GM12891 (cell line): Measurements from ENCODE around the gene LYPD5.
"Not testable (repeated sequence)": the region's sequence is repeated elsewhere in the genome, so short reads cannot be mapped to it uniquely, and the experiment has no call there.

Experiments
- DNase-seq: peaks from one replicate; pipeline ENCODE4 v3.0.0; 2011; ENCODE audit warnings: low spot score; ENCODE audit not compliant: insufficient read length
- FAIRE-seq: peaks from 2 replicates; lab custom pipeline; 2011; peaks lifted over from hg19 to GRCh38; lab: Jason Lieb, UNC
- PAX5 ChIP-seq: IDR thresholded peaks from 2 replicates; pipeline ENCODE4 v1.6.1; 2011; ENCODE audit warnings: low read length, moderate library complexity, mild to moderate bottlenecking; ENCODE audit not compliant: insufficient read depth, severe bottlenecking
- POLR2A ChIP-seq: IDR thresholded peaks from 2 replicates; pipeline ENCODE4 v1.6.1; 2011; ENCODE audit warnings: low read depth, low read length, control low read depth
- POLR2AphosphoS5 ChIP-seq: IDR thresholded peaks from 2 replicates; pipeline ENCODE4 v1.6.1; 2011; ENCODE audit warnings: low read depth, low read length, control low read depth
- POU2F2 ChIP-seq: IDR thresholded peaks from 2 replicates; pipeline ENCODE4 v1.6.1; 2011; ENCODE audit warnings: low read depth, mild to moderate bottlenecking, control low read depth, low read length, moderate library complexity
- SPI1 ChIP-seq: IDR thresholded peaks from 2 replicates; pipeline ENCODE4 v1.6.1; 2011; ENCODE audit warnings: low read depth, low read length, control low read depth
- TAF1 ChIP-seq: IDR thresholded peaks from 2 replicates; pipeline ENCODE4 v1.6.1; 2011; ENCODE audit warnings: low read depth, low read length, control low read depth

LYPD5 gene

GRCh38 chr19:43778651-43779050, 23.6 kb downstream of the LYPD5 start:
- DNase-seq: no peak
- FAIRE-seq: no peak
- no peak for TF ChIP-seq PAX5
- no peak for TF ChIP-seq POU2F2
- no peak for TF ChIP-seq POLR2A
- no peak for TF ChIP-seq POLR2AphosphoS5
- no peak for TF ChIP-seq SPI1
- no peak for TF ChIP-seq TAF1

GRCh38 chr19:43777163-43777695, 25.0 kb downstream of the LYPD5 start:
- DNase-seq: no peak
- FAIRE-seq: no peak
- TF ChIP-seq SPI1 (no peak), PAX5 (no peak), POLR2A (no peak), POLR2AphosphoS5 (no peak), TAF1 (no peak), POU2F2 (no peak)

GRCh38 chr19:43776286-43776685, 26.0 kb downstream of the LYPD5 start:
- TF ChIP-seq TAF1: no peak
- no peak for TF ChIP-seq POLR2AphosphoS5
- no peak for TF ChIP-seq SPI1
- no peak for TF ChIP-seq POU2F2
- no peak for TF ChIP-seq PAX5
- TF ChIP-seq POLR2A: no peak
- no peak for DNase-seq
- no peak for FAIRE-seq

- FAIRE-seq (no peak), DNase-seq (no peak)
- no peak for TF ChIP-seq POLR2A
- no peak for TF ChIP-seq POLR2AphosphoS5
- TF ChIP-seq POU2F2: no peak
- no peak for TF ChIP-seq TAF1
- TF ChIP-seq SPI1: no peak
- TF ChIP-seq PAX5: no peak
Observed at GRCh38 chr19:43775299-43775890, 26.9 kb downstream of the LYPD5 start.

GRCh38 chr19:43774940-43775258, 27.3 kb downstream of the LYPD5 start:
- not testable (repeated sequence) for FAIRE-seq

GRCh38 chr19:43774103-43774939, 27.9 kb downstream of the LYPD5 start:
- FAIRE-seq (no peak), DNase-seq (no peak)
- TF ChIP-seq POLR2AphosphoS5 (no peak), TAF1 (no peak), POU2F2 (no peak), POLR2A (no peak), PAX5 (no peak)

More at GRCh38 chr19:43774940-43775258, 27.3 kb downstream of the LYPD5 start:
- DNase-seq: not testable (repeated sequence)

GRCh38 chr19:43773725-43774102, 28.5 kb downstream of the LYPD5 start:
- FAIRE-seq (no peak), DNase-seq (no peak)
- TF ChIP-seq PAX5 (no peak), SPI1 (no peak), TAF1 (no peak), POLR2AphosphoS5 (no peak), POLR2A (no peak), POU2F2 (no peak)

- FAIRE-seq (no peak), DNase-seq (no peak)
- no peak for TF ChIP-seq POU2F2
- TF ChIP-seq PAX5: no peak
Observed at GRCh38 chr19:43769256-43769655, 33.0 kb downstream of the LYPD5 start.

GRCh38 chr19:43768273-43769050, 33.8 kb downstream of the LYPD5 start:
- peak; percentile 9 for FAIRE-seq
- DNase-seq: no peak
- TF ChIP-seq SPI1: no peak
- TF ChIP-seq PAX5: no peak
- TF ChIP-seq POLR2AphosphoS5: no peak
- TF ChIP-seq POLR2A: no peak
- no peak for TF ChIP-seq TAF1
- no peak for TF ChIP-seq POU2F2

- FAIRE-seq (no peak), DNase-seq (no peak)
- TF ChIP-seq POLR2AphosphoS5 (no peak), POU2F2 (no peak), POLR2A (no peak), SPI1 (no peak), TAF1 (no peak), PAX5 (no peak)
Observed at GRCh38 chr19:43767818-43768217, 34.4 kb downstream of the LYPD5 start.
